ENCODE data around the gene R3HDM1. TPM values are rescaled to one million over a fixed set of nuclear protein-coding genes. Genes with fewer than 3 reads are reported as not detected.
A peak's percentile ranks its signal among the peaks of the same experiment; 100 is the strongest.

R3HDM1 gene
- total and polyA plus RNA-seq, 2 of the 4 experiments (the other 2 are of a cell fraction): 5.9 to 38.1 TPM

DNA sequence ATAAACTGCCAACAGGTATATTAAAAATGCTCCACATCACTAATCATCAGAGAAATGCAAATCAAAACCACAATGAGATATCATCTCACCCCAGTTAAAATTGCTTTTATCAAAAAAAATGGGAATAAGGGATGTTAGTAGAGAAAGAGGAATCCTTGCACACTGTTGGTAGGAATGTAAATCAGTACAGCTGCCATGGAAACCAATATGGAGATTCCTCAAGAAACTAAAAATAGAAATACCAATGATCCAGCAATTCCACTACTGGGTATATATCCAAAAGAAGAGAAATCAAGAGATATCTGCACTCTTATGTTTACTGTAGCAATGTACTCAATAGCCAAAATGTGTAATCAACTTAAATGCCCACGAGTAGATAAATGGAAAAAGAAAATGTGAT is 40.9 kb upstream of the R3HDM1 start:
- Histone ChIP-seq H3K56ac (ENCODE audit: extremely low read depth, insufficient read depth, low read length) (no peak overlapping the region), H3K27me3 (ENCODE audit: control insufficient read depth, insufficient read depth, low read length) (no peaks in the 10 kb centered on the region), H3K4me3 (ENCODE audit: insufficient read depth, low read depth, low read length) (no peak overlapping the region), H3K9me3 (ENCODE audit: control insufficient read depth, insufficient read depth, low read length) (no peaks in the 10 kb centered on the region), H3K9ac (ENCODE audit: low read depth, low read length) (no peak overlapping the region), H2BK20ac (ENCODE audit: low read depth, low read length) (no peak overlapping the region), H2BK15ac (ENCODE audit: low read depth, low read length) (no peak overlapping the region), H3K18ac (ENCODE audit: low read depth, low read length) (no peak overlapping the region), H3K14ac (replicated peaks; ENCODE audit: low read depth, low read length) (no peak overlapping the region), H3K9me1 (ENCODE audit: insufficient read depth, low read length) (no peaks in the 10 kb centered on the region), H2AK9ac (replicated peaks; ENCODE audit: low read depth, low read length, poor library complexity) (no peak overlapping the region), H2AK5ac (ENCODE audit: low read depth, low read length) (no peak overlapping the region), H4K5ac (ENCODE audit: low read depth, low read length) (no peak overlapping the region), H4K20me1 (ENCODE audit: insufficient read depth, low read length) (no peaks in the 10 kb centered on the region), H2BK5ac (ENCODE audit: low read depth, low read length, poor library complexity, severe bottlenecking) (peak overlapping the region; percentile 8), H3K23ac (ENCODE audit: low read depth, low read length) (no peak overlapping the region), H3K4me1 (ENCODE audit: control insufficient read depth, insufficient read depth, low read length) (peaks cover 2% of the 10 kb centered on the region; the same call in 1 of the 2 replicates), H3K27ac (ENCODE audit: insufficient read depth, low read length) (no peak overlapping the region), H3K79me1 (ENCODE audit: low read depth in 1 of 2, low read length in 2 of 2) (no peaks in the 10 kb centered on the region), H2BK120ac (ENCODE audit: low read depth, low read length) (no peak overlapping the region), H3K36me3 (ENCODE audit: control insufficient read depth, insufficient read depth, low read length) (no peaks in the 10 kb centered on the region), H2AFZ (replicated peaks; ENCODE audit: low read length, poor library complexity) (no peak overlapping the region), H4K8ac (ENCODE audit: low read depth in 2 of 2, low read length in 2 of 2) (no peak overlapping the region), H3K4me2 (ENCODE audit: low read depth, low read length) (no peak overlapping the region), H4K91ac (ENCODE audit: insufficient read depth, low read depth, low read length) (no peak overlapping the region), H3K4ac (ENCODE audit: low read depth, low read length) (no peak overlapping the region)
- DNase-seq (peak; percentile 66), ATAC-seq (ENCODE audit: low read depth) (peak; percentile 81)
- intact Hi-C loops (cut with micrococcal nuclease) (no loop called here), dilution Hi-C loops (cut with HindIII; ENCODE audit: low sequenced_read_pairs, unreplicated experiment) (no loop called here), in situ Hi-C loops (cut with MboI; ENCODE audit: low sequenced_read_pairs) (no loop called here)
- TF ChIP-seq ELK1 (IDR thresholded peaks at IDR 0.05; ENCODE audit: borderline replicate concordance, low read depth, low read length): no peak
- TF ChIP-seq BHLHE40 (IDR thresholded peaks at IDR 0.05; ENCODE audit: low read depth, low read length): no peak
- TF ChIP-seq NFE2L2 (IDR thresholded peaks at IDR 0.05; ENCODE audit: low read depth, low read length): no peak
- POLR2A ChIA-PET (ENCODE audit: unreplicated experiment): no interaction called here
- no CpG with 5 or more reads among the region's 1 CpG for WGBS, 2 experiments (ENCODE audit: extremely low coverage in 2 of 2, insufficient read length in 1 of 2)
- BruUV-seq (replicated peaks): no TSS peak
- CTCF ChIA-PET: no interaction called here
